ENCODE results near the gene NFU1. TPM values are rescaled to one million over a fixed set of nuclear protein-coding genes. Genes with fewer than 3 reads are reported as not detected.

The NFU1 gene
- total and polyA plus RNA-seq, 2 of the 4 experiments (the other 2 are of a cell fraction) = 24.0 to 32.4 TPM

GRCh38 chr2:69405306-69405705, 31.9 kb downstream of the NFU1 start:
- Histone ChIP-seq H2BK120ac (ENCODE audit: low read depth, low read length) (no peak overlapping the region), H2AFZ (replicated peaks; ENCODE audit: low read length, poor library complexity) (no peak overlapping the region), H4K8ac (ENCODE audit: low read depth in 2 of 2, low read length in 2 of 2) (no peak overlapping the region), H2BK15ac (ENCODE audit: low read depth, low read length) (no peak overlapping the region), H3K4me3 (ENCODE audit: insufficient read depth, low read depth, low read length) (no peak overlapping the region), H3K56ac (ENCODE audit: extremely low read depth, insufficient read depth, low read length) (no peak overlapping the region), H3K9me3 (ENCODE audit: control insufficient read depth, insufficient read depth, low read length) (peaks cover 3% of the 10 kb centered on the region), H4K91ac (ENCODE audit: insufficient read depth, low read depth, low read length) (no peak overlapping the region), H3K36me3 (ENCODE audit: control insufficient read depth, insufficient read depth, low read length) (peaks cover 39% of the 10 kb centered on the region), H2BK20ac (ENCODE audit: low read depth, low read length) (no peak overlapping the region), H3K18ac (ENCODE audit: low read depth, low read length) (no peak overlapping the region), H4K5ac (ENCODE audit: low read depth, low read length) (no peak overlapping the region), H3K4me2 (ENCODE audit: low read depth, low read length) (no peak overlapping the region), H3K9ac (ENCODE audit: low read depth, low read length) (no peak overlapping the region), H3K79me1 (ENCODE audit: low read depth in 1 of 2, low read length in 2 of 2) (peaks cover 4 to 8% of the 10 kb centered on the region in 2 experiments; a peak in 3 of 4 replicates), H2AK5ac (ENCODE audit: low read depth, low read length) (no peak overlapping the region), H4K20me1 (ENCODE audit: insufficient read depth, low read length) (no peaks in the 10 kb centered on the region), H3K14ac (replicated peaks; ENCODE audit: low read depth, low read length) (no peak overlapping the region), H3K4ac (ENCODE audit: low read depth, low read length) (no peak overlapping the region), H2BK5ac (ENCODE audit: low read depth, low read length, poor library complexity, severe bottlenecking) (no peak overlapping the region), H3K27me3 (ENCODE audit: control insufficient read depth, insufficient read depth, low read length) (no peaks in the 10 kb centered on the region), H2AK9ac (replicated peaks; ENCODE audit: low read depth, low read length, poor library complexity) (no peak overlapping the region), H3K23ac (ENCODE audit: low read depth, low read length) (no peak overlapping the region), H3K4me1 (ENCODE audit: control insufficient read depth, insufficient read depth, low read length) (no peaks in the 10 kb centered on the region), H3K9me1 (ENCODE audit: insufficient read depth, low read length) (no peaks in the 10 kb centered on the region; the same call in 1 of the 2 replicates), H3K27ac (ENCODE audit: insufficient read depth, low read length) (no peak overlapping the region)
- no TSS peak for BruUV-seq (replicated peaks)
- TF ChIP-seq MAFK (IDR thresholded peaks at IDR 0.05; ENCODE audit: low read depth, low read length) (no peak), ELK1 (IDR thresholded peaks at IDR 0.05; ENCODE audit: borderline replicate concordance, low read depth, low read length) (no peak), MXI1 (IDR thresholded peaks at IDR 0.05; ENCODE audit: borderline replicate concordance, low read depth, low read length) (no peak), BHLHE40 (IDR thresholded peaks at IDR 0.05; ENCODE audit: low read depth, low read length) (no peak), USF2 (IDR thresholded peaks at IDR 0.05; ENCODE audit: low read depth, low read length) (no peak), NFE2L2 (IDR thresholded peaks at IDR 0.05; ENCODE audit: low read depth, low read length) (no peak), FOS (IDR thresholded peaks at IDR 0.05; ENCODE audit: low read depth, low read length) (no peak), MAZ (IDR thresholded peaks at IDR 0.05; ENCODE audit: borderline replicate concordance, low read depth, low read length) (no peak)
- intact Hi-C loops (cut with micrococcal nuclease) = no loop called here
- dilution Hi-C loops (cut with HindIII; ENCODE audit: low sequenced_read_pairs, unreplicated experiment) = no loop called here
- in situ Hi-C loops (cut with MboI; ENCODE audit: low sequenced_read_pairs) = no loop called here
- ChIA-PET POLR2A (ENCODE audit: unreplicated experiment) (no interaction called here), CTCF (no interaction called here)
- DNase-seq (no peak), ATAC-seq (ENCODE audit: low read depth) (no peak)
